SK-N-SH (cell line): ENCODE data around the gene ARFGAP1. TPM values are rescaled to one million over a fixed set of nuclear protein-coding genes. Genes with fewer than 3 reads are reported as not detected.

ENCODE experiments used
- CTCF ChIA-PET: fragments of 300-600, 350-600 bp; formaldehyde crosslinking; extraction: SDS; loops from one replicate; lab custom pipeline; 2021; lab: Yijun Ruan, JAX
- POLR2A ChIA-PET: fragments of 350-600 bp; sonication (Branson Sonifier 250); formaldehyde crosslinking; extraction: SDS; loops from one replicate; lab custom pipeline; 2020; ENCODE audit warnings: antibody characterized with exemption, inconsistent platforms; lab: Yijun Ruan, JAX
- DNase-seq: peaks from one replicate; pipeline ENCODE4 v3.0.0; 2012
- H2AFZ ChIP-seq: fragments of 200-600 bp; sonication (generic); 2 replicates; pipeline ENCODE4 v1.8.1; 2016; ENCODE audit warnings: antibody characterized with exemption, mild to moderate bottlenecking, low read depth
- H3F3A ChIP-seq: fragments of 200-600 bp; sonication (generic); replicated peaks from 2 replicates; pipeline ENCODE3; 2016; ENCODE audit warnings: antibody characterized with exemption, mild to moderate bottlenecking; ENCODE audit not compliant: insufficient read depth
- H3K27ac ChIP-seq, 2 experiments: fragments of 200-500 bp in 1 of 2; fragments of 200-600 bp in 1 of 2; sonication (Bioruptor generic) in 1 of 2; sonication (generic), shearing (Covaris generic) in 1 of 2; 2 replicates each; pipeline versions ENCODE4 v1.5.1 to v1.6.1; 2014 to 2016; ENCODE audit warnings: low read depth in 2 of 2, inconsistent platforms in 1 of 2, low read length in 1 of 2, mild to moderate bottlenecking in 1 of 2, mixed read lengths in 1 of 2
- H3K27me3 ChIP-seq: fragments of 200-600 bp; sonication (generic), shearing (Covaris generic); 2 replicates; pipeline ENCODE4 v1.6.1; 2016; ENCODE audit warnings: mixed run types; ENCODE audit not compliant: insufficient read depth
- H3K36me3 ChIP-seq, 2 experiments: fragments of 200-500 bp in 1 of 2; fragments of 200-600 bp in 1 of 2; sonication (Bioruptor generic) in 1 of 2; sonication (generic) in 1 of 2; replicated peaks in 1 of 2; 2 replicates each; pipeline versions ENCODE3 to v1.5.1; 2014 to 2016; ENCODE audit warnings: low read length in 1 of 2, mild to moderate bottlenecking in 1 of 2; ENCODE audit not compliant: insufficient read depth in 2 of 2, control insufficient read depth in 1 of 2
- H3K4me1 ChIP-seq, 2 experiments: fragments of 200-500 bp in 1 of 2; fragments of 200-600 bp in 1 of 2; sonication (Bioruptor generic) in 1 of 2; sonication (generic), shearing (Covaris generic) in 1 of 2; 2 replicates each; pipeline versions ENCODE4 v1.5.1 to v1.6.1; 2014 to 2016; ENCODE audit warnings: low read depth in 1 of 2, low read length in 1 of 2, mixed run types in 1 of 2; ENCODE audit not compliant: insufficient read depth in 2 of 2, control insufficient read depth in 1 of 2
- H3K4me2 ChIP-seq: fragments of 200-600 bp; sonication (generic), shearing (Covaris generic); 2 replicates; pipeline ENCODE4 v1.6.1; 2017; ENCODE audit warnings: mixed run types
- H3K4me3 ChIP-seq, 2 experiments: fragments of 200-500 bp in 1 of 2; fragments of 200-600 bp in 1 of 2; sonication (Bioruptor generic) in 1 of 2; sonication (generic), shearing (Covaris generic) in 1 of 2; 2 replicates each; pipeline versions ENCODE4 v1.5.1 to v1.8.1; 2014 to 2016; ENCODE audit warnings: low read depth in 2 of 2, inconsistent platforms in 1 of 2, low read length in 1 of 2, mild to moderate bottlenecking in 1 of 2, mixed read lengths in 1 of 2, moderate library complexity in 1 of 2
- H3K79me2 ChIP-seq: fragments of 200-600 bp; sonication (generic); 2 replicates; pipeline ENCODE4 v1.8.1; 2017; ENCODE audit warnings: mild to moderate bottlenecking; ENCODE audit not compliant: insufficient read depth
- H3K9ac ChIP-seq: fragments of 200-600 bp; sonication (generic); 2 replicates; pipeline ENCODE4 v1.6.1; 2017; ENCODE audit warnings: mixed run types
- H3K9me2 ChIP-seq: fragments of 200-600 bp; sonication (generic); 2 replicates; pipeline ENCODE4 v1.6.1; 2017; ENCODE audit warnings: mixed run types
- H3K9me3 ChIP-seq: fragments of 200-600 bp; sonication (generic); 2 replicates; pipeline ENCODE4 v1.6.1; 2017; ENCODE audit warnings: mixed run types, mild to moderate bottlenecking, moderate library complexity
- H4K20me1 ChIP-seq: fragments of 200-600 bp; sonication (generic); 2 replicates; pipeline ENCODE4 v1.6.1; 2017; ENCODE audit warnings: mild to moderate bottlenecking, mixed run types; ENCODE audit not compliant: insufficient read depth
- ELF1 ChIP-seq: IDR thresholded peaks from 2 replicates; pipeline ENCODE4 v1.4.0; 2012
- EP300 ChIP-seq, 2 experiments: IDR thresholded peaks; 2 replicates each; pipeline versions ENCODE4 v1.4.0 to v1.6.1; 2012; ENCODE audit warnings: borderline replicate concordance in 1 of 2, low read depth in 1 of 2, low read length in 1 of 2
- EZH2phosphoT487 ChIP-seq: fragments of 200-600 bp; sonication (generic); IDR thresholded peaks from 2 replicates; pipeline ENCODE4 v1.6.1; 2017; ENCODE audit warnings: low read depth, mixed run types, mild to moderate bottlenecking, antibody characterized with exemption, moderate library complexity, borderline replicate concordance
- FOSL2 ChIP-seq: IDR thresholded peaks from 2 replicates; pipeline ENCODE4 v1.4.0; 2012; ENCODE audit warnings: low read depth, mild to moderate bottlenecking, moderate library complexity, borderline replicate concordance
- FOXJ3 ChIP-seq: sonication (generic); formaldehyde crosslinking; IDR thresholded peaks from 2 replicates; pipeline ENCODE4 v1.5.1; 2020; ENCODE audit warnings: mild to moderate bottlenecking, missing genetic modification reagents
- GATA2 ChIP-seq: sonication (generic); formaldehyde crosslinking; IDR thresholded peaks from 2 replicates; pipeline ENCODE4 v1.5.0; 2020; ENCODE audit warnings: mild to moderate bottlenecking, missing genetic modification reagents
- JUND ChIP-seq: IDR thresholded peaks from 2 replicates; pipeline ENCODE4 v1.4.0; 2012
- MXI1 ChIP-seq: IDR thresholded peaks from 2 replicates; pipeline ENCODE4 v1.6.1; 2012; ENCODE audit warnings: mild to moderate bottlenecking, low read depth, low read length, improper control_type of control experiment
- RXRA ChIP-seq: IDR thresholded peaks from 2 replicates; pipeline ENCODE4 v1.4.0; 2012; ENCODE audit warnings: low read depth, mild to moderate bottlenecking, borderline replicate concordance
- SMC3 ChIP-seq: IDR thresholded peaks from 2 replicates; pipeline ENCODE4 v1.6.1; 2012; ENCODE audit warnings: low read depth, low read length, improper control_type of control experiment
- WGBS: methylation state at CpG from one replicate; pipeline ENCODE4 v1.1.6; 2017; ENCODE audit warnings: low lambda C conversion rate; 5-methylcytosine and 5-hydroxymethylcytosine counted together
- polyA plus RNA-seq, 3 experiments: library from polyadenylated mRNA; depleted of rRNA; stranded (reverse); fragments of >200 nt; gene quantifications; 2 replicates each; pipeline ENCODE4 v1.2.3, GENCODE V29; 2012
- TF ChIP-seq, protein P1 (sequence below): IDR thresholded peaks from 2 replicates; pipeline ENCODE4 v1.4.0; 2012; ENCODE audit warnings: low read depth, borderline replicate concordance
- TF ChIP-seq, protein P2 (sequence below): IDR thresholded peaks from 2 replicates; pipeline ENCODE4; 2012
- TF ChIP-seq, protein P3 (sequence below): fragments of 150-350 bp; IDR thresholded peaks from 2 replicates; pipeline ENCODE4 v1.6.1; 2017; ENCODE audit warnings: antibody characterized with exemption, low read length, low read depth, borderline replicate concordance
- TF ChIP-seq, protein P4 (sequence below): fragments of 200-600 bp; sonication (generic); IDR thresholded peaks from 2 replicates; pipeline ENCODE4 v1.6.1; 2017; ENCODE audit warnings: antibody characterized with exemption, mild to moderate bottlenecking, moderate library complexity
- TF ChIP-seq, protein P5 (sequence below): IDR thresholded peaks from 2 replicates; pipeline ENCODE4 v1.6.1; 2012; ENCODE audit warnings: mild to moderate bottlenecking, low read depth, low read length, moderate library complexity
- TF ChIP-seq, protein P6 (sequence below): IDR thresholded peaks from 2 replicates; pipeline ENCODE4 v1.4.0; 2012; ENCODE audit warnings: low read depth, borderline replicate concordance

Gene ARFGAP1
- polyA plus RNA-seq, 1 of the 3 experiments (the other 2 are of a cell fraction): 72.7 TPM

DNA sequence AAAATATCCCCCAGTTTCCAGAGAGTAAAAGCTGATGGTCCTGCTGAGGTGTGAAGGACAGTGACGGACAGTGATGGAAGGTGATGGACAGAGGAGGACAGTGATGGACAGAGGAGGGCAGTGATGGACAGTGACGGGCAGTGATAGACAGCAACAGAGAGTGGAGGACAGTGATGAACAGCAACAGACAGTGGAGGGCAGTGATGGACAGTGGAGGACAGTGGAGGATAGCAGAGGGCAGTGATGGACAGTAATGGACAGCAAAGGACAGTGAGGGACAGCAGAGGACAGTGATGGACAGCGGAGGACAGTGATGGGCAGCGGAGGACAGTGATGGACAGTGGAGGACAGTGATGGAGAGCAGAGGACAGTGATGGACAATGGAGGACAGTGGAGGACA is 15.7 kb upstream of the ARFGAP1 start:
- H3K4me3 ChIP-seq: no peak overlapping the region
- H2AFZ ChIP-seq: no peak overlapping the region
- no peaks in the 10 kb centered on the region for H3K36me3 ChIP-seq
- H4K20me1 ChIP-seq: no peaks in the 10 kb centered on the region
- H3K27me3 ChIP-seq: peaks cover 41% of the 10 kb centered on the region
- no peaks in the 10 kb centered on the region for H3K9me2 ChIP-seq
- DNase-seq: no peak
- H3K4me2 ChIP-seq: no peak overlapping the region
- TF ChIP-seq FOXJ3 (CRISPR knock-in tag): no peak
- no peak for TF ChIP-seq SMC3
- TF ChIP-seq EP300 (IDR thresholded peaks at IDR 0.05; ENCODE audit: borderline replicate concordance in 1 of 2, low read depth in 1 of 2, low read length in 1 of 2): no peak
- TF ChIP-seq, protein P1, sequence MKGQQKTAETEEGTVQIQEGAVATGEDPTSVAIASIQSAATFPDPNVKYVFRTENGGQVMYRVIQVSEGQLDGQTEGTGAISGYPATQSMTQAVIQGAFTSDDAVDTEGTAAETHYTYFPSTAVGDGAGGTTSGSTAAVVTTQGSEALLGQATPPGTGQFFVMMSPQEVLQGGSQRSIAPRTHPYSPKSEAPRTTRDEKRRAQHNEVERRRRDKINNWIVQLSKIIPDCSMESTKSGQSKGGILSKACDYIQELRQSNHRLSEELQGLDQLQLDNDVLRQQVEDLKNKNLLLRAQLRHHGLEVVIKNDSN: no peak
- TF ChIP-seq, protein P2, sequence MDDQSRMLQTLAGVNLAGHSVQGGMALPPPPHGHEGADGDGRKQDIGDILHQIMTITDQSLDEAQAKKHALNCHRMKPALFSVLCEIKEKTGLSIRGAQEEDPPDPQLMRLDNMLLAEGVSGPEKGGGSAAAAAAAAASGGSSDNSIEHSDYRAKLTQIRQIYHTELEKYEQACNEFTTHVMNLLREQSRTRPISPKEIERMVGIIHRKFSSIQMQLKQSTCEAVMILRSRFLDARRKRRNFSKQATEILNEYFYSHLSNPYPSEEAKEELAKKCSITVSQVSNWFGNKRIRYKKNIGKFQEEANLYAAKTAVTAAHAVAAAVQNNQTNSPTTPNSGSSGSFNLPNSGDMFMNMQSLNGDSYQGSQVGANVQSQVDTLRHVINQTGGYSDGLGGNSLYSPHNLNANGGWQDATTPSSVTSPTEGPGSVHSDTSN: no peak
- TF ChIP-seq RXRA: no peak
- TF ChIP-seq FOSL2: no peak
- TF ChIP-seq ELF1: no peak
- TF ChIP-seq EZH2phosphoT487: no peak
- TF ChIP-seq JUND: no peak
- TF ChIP-seq, protein P3, sequence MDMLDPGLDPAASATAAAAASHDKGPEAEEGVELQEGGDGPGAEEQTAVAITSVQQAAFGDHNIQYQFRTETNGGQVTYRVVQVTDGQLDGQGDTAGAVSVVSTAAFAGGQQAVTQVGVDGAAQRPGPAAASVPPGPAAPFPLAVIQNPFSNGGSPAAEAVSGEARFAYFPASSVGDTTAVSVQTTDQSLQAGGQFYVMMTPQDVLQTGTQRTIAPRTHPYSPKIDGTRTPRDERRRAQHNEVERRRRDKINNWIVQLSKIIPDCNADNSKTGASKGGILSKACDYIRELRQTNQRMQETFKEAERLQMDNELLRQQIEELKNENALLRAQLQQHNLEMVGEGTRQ: no peak
- TF ChIP-seq, protein P4, sequence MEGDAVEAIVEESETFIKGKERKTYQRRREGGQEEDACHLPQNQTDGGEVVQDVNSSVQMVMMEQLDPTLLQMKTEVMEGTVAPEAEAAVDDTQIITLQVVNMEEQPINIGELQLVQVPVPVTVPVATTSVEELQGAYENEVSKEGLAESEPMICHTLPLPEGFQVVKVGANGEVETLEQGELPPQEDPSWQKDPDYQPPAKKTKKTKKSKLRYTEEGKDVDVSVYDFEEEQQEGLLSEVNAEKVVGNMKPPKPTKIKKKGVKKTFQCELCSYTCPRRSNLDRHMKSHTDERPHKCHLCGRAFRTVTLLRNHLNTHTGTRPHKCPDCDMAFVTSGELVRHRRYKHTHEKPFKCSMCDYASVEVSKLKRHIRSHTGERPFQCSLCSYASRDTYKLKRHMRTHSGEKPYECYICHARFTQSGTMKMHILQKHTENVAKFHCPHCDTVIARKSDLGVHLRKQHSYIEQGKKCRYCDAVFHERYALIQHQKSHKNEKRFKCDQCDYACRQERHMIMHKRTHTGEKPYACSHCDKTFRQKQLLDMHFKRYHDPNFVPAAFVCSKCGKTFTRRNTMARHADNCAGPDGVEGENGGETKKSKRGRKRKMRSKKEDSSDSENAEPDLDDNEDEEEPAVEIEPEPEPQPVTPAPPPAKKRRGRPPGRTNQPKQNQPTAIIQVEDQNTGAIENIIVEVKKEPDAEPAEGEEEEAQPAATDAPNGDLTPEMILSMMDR: no peak
- TF ChIP-seq GATA2: no peak
- TF ChIP-seq, protein P5, sequence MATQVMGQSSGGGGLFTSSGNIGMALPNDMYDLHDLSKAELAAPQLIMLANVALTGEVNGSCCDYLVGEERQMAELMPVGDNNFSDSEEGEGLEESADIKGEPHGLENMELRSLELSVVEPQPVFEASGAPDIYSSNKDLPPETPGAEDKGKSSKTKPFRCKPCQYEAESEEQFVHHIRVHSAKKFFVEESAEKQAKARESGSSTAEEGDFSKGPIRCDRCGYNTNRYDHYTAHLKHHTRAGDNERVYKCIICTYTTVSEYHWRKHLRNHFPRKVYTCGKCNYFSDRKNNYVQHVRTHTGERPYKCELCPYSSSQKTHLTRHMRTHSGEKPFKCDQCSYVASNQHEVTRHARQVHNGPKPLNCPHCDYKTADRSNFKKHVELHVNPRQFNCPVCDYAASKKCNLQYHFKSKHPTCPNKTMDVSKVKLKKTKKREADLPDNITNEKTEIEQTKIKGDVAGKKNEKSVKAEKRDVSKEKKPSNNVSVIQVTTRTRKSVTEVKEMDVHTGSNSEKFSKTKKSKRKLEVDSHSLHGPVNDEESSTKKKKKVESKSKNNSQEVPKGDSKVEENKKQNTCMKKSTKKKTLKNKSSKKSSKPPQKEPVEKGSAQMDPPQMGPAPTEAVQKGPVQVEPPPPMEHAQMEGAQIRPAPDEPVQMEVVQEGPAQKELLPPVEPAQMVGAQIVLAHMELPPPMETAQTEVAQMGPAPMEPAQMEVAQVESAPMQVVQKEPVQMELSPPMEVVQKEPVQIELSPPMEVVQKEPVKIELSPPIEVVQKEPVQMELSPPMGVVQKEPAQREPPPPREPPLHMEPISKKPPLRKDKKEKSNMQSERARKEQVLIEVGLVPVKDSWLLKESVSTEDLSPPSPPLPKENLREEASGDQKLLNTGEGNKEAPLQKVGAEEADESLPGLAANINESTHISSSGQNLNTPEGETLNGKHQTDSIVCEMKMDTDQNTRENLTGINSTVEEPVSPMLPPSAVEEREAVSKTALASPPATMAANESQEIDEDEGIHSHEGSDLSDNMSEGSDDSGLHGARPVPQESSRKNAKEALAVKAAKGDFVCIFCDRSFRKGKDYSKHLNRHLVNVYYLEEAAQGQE: no peak
- no peak for TF ChIP-seq MXI1
- TF ChIP-seq, protein P6, sequence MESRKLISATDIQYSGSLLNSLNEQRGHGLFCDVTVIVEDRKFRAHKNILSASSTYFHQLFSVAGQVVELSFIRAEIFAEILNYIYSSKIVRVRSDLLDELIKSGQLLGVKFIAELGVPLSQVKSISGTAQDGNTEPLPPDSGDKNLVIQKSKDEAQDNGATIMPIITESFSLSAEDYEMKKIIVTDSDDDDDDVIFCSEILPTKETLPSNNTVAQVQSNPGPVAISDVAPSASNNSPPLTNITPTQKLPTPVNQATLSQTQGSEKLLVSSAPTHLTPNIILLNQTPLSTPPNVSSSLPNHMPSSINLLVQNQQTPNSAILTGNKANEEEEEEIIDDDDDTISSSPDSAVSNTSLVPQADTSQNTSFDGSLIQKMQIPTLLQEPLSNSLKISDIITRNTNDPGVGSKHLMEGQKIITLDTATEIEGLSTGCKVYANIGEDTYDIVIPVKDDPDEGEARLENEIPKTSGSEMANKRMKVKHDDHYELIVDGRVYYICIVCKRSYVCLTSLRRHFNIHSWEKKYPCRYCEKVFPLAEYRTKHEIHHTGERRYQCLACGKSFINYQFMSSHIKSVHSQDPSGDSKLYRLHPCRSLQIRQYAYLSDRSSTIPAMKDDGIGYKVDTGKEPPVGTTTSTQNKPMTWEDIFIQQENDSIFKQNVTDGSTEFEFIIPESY: no peak
- ChIA-PET CTCF (interaction anchor here (1.3 kb wide), 1 partner anchor 125 kb away, joined by 3 read pairs; no protein-coding TSS in a partner anchor), POLR2A (no interaction called here)
- 72% methylated on average over 4 of the region's 4 CpGs for WGBS
- H3K4me1 ChIP-seq: peaks cover 0 to 5% of the 10 kb centered on the region in 2 experiments; a peak in 1 of 4 replicates
- no peaks in the 10 kb centered on the region for H3F3A ChIP-seq
- no peaks in the 10 kb centered on the region for H3K79me2 ChIP-seq
- H3K27ac ChIP-seq: no peak overlapping the region
- no peak overlapping the region for H3K9ac ChIP-seq
- H3K9me3 ChIP-seq: no peaks in the 10 kb centered on the region
